Aorta (tissue), 5 donors: Measurements from ENCODE around the gene NUCKS1. TPM values are rescaled to one million over a fixed set of nuclear protein-coding genes. Genes with fewer than 3 reads are reported as not detected.

Experiments
- ATAC-seq: fragments of 200-7000 bp; cut with Tn5 transposase; one replicate; pipeline ENCODE4 v1.9.1; 2022; ENCODE audit warnings: moderate library complexity; ENCODE audit not compliant: low FRiP score
- DNase-seq, 2 donors: peaks; one replicate each; pipeline ENCODE4 v3.0.0-alpha.2; 2020
- H3K27ac ChIP-seq, 2 donors: one replicate each; pipeline ENCODE4 v1.5.1; 2013; ENCODE audit warnings: low read length in 2 of 2, mild to moderate bottlenecking in 2 of 2, moderate library complexity in 2 of 2, control low read depth in 1 of 2, inconsistent platforms in 1 of 2, low read depth in 1 of 2
- H3K27me3 ChIP-seq, 2 donors: one replicate each; pipeline ENCODE4 v1.6.1; 2013; ENCODE audit warnings: control low read depth in 1 of 2, low read length in 1 of 2, mild to moderate bottlenecking in 1 of 2, moderate library complexity in 1 of 2; ENCODE audit not compliant: insufficient read depth in 2 of 2, control insufficient read depth in 1 of 2
- H3K36me3 ChIP-seq, 2 donors: one replicate each; pipeline ENCODE4 v1.6.1; 2013; ENCODE audit warnings: control low read depth in 1 of 2, low read length in 1 of 2, mild to moderate bottlenecking in 1 of 2; ENCODE audit not compliant: insufficient read depth in 2 of 2, control insufficient read depth in 1 of 2
- H3K4me1 ChIP-seq, 2 donors: one replicate each; pipeline ENCODE4 v1.6.1; 2013; ENCODE audit warnings: low read length in 2 of 2, control low read depth in 1 of 2, mild to moderate bottlenecking in 1 of 2, moderate library complexity in 1 of 2; ENCODE audit not compliant: insufficient read depth in 2 of 2, control insufficient read depth in 1 of 2
- H3K4me3 ChIP-seq, 2 donors: one replicate each; pipeline ENCODE4 v1.5.1; 2013; ENCODE audit warnings: low read length in 2 of 2, control low read depth in 1 of 2, mild to moderate bottlenecking in 1 of 2
- H3K9me3 ChIP-seq: one replicate; pipeline ENCODE4 v1.6.1; 2013; ENCODE audit warnings: mild to moderate bottlenecking, low read length; ENCODE audit not compliant: control insufficient read depth
- WGBS, 2 donors: extraction: QIAGEN DNeasy Blood & Tissue Kit; methylation state at CpG; one replicate each; pipeline ENCODE4 v1.1.7; 2013; 5-methylcytosine and 5-hydroxymethylcytosine counted together
- intact Hi-C, 2 donors: fragments of 100-400 bp; cut with DNase I; formaldehyde crosslinking; loops; one replicate each; pipeline versions ENCODE4 v1.14.2 to v1.15.0; 2022
- polyA plus RNA-seq, 2 donors: library from polyadenylated mRNA; stranded (reverse); fragments of 200-250 nt; gene quantifications; one replicate each; pipeline ENCODE4 v1.2.3, GENCODE V29; 2013
- total RNA-seq, 2 donors: library from RNA; stranded (reverse); fragmentation: NEBNext Ultra II Directional; extraction: Animal tissue kit (Norgen Biotek cat#: 25700); gene quantifications; one replicate each; pipeline ENCODE4 v1.2.1, GENCODE V29; 2021
- donor health status: healthy with polysubstance abuse.
- donor health status: Bipolar disorder and iron deficiency.
- donor health status: DM: no; HTN: no; CAD: no.
- donor health status: DM: no; HTN: no; CAD: no.
- donor health status: DM: yes; HTN: yes; CAD: no.

NUCKS1 gene
- total and polyA plus RNA-seq, 4 donors = 47.1 to 158 (median 96.2) TPM

DNA sequence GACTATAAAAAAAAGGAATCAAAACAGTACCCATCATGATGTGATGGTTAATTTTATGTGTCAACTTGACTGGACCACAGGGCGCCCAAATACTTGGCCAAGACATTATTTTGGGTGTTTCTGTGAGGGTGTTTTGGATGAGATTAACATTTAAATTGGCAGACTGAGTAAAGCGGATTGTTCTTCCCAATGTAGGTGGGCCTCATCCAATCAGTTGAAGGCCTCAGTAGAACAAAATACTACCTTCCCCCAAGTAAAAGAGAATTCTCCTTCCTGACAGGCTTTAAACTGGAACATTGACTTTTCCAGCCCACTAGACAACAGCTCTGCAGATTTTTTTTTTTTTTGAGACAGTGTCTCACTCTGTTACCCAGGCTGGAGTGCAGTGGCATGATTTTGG, 14.6 kb upstream of the NUCKS1 start:
- Histone ChIP-seq H3K4me3 (no peak overlapping the region), H3K36me3 (no peaks in the 10 kb centered on the region), H3K4me1 (no peaks in the 10 kb centered on the region), H3K9me3 (no peaks in the 10 kb centered on the region), H3K27ac (no peak overlapping the region), H3K27me3 (no peaks in the 10 kb centered on the region)
- intact Hi-C loops = no loop called here
- WGBS, 2 donors = 60 to 73% methylated on average over 2 of the region's 2 CpGs
- ATAC-seq = no peak
- no peak for DNase-seq

DNA sequence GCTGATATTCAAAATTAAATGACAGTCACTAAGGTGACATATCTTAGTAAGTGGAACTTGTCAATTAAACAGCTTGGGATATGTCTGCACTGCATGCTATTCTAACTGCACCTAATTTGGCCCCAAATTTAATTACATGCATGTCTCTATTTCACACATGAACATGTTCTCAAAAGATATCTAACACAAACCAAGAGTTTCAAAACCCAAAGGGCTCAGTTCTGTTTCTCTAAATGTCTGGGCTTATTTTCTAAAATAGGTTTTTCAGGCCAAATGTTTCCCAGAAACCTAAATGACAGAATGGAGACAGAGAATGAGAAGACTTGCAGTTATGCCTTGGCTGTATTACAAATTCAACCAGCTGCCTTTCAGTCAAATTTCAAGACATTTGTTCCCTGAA, 14.0 kb upstream of the NUCKS1 start:
- DNase-seq (no peak), ATAC-seq (no peak)
- intact Hi-C loops = no loop called here
- no peaks in the 10 kb centered on the region for H3K4me1 ChIP-seq
- no peaks in the 10 kb centered on the region for H3K27me3 ChIP-seq
- no peak overlapping the region for H3K27ac ChIP-seq
- no peak overlapping the region for H3K4me3 ChIP-seq
- no peaks in the 10 kb centered on the region for H3K36me3 ChIP-seq
- H3K9me3 ChIP-seq = no peaks in the 10 kb centered on the region

DNA sequence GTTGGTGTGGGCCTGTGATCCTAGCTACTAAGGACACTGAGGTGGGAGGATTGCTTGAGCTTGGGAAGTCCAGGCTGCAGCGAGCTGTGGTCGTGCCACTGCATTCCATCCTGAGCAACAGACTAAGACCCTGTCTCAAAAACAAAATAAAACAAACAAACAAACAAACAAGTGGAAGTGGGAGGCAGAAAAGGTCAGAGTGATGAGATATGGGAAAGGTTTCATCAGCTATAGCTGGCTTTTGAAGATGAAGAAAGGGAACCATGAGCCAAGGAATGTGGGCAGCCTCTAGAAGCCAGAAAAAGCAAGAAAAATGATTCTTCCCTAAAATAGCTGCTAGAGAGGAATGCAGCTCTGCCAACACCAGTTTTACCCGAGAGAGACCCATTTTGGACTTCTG, 10.6 kb upstream of the NUCKS1 start:
- Histone ChIP-seq H3K27ac (no peak overlapping the region), H3K9me3 (no peaks in the 10 kb centered on the region), H3K4me1 (no peaks in the 10 kb centered on the region), H3K27me3 (no peaks in the 10 kb centered on the region), H3K4me3 (no peak overlapping the region), H3K36me3 (no peaks in the 10 kb centered on the region)
- ATAC-seq (no peak), DNase-seq (no peak)
- intact Hi-C loops = no loop called here
- WGBS, 2 donors = 56% methylated on average over 3 of the region's 3 CpGs

DNA sequence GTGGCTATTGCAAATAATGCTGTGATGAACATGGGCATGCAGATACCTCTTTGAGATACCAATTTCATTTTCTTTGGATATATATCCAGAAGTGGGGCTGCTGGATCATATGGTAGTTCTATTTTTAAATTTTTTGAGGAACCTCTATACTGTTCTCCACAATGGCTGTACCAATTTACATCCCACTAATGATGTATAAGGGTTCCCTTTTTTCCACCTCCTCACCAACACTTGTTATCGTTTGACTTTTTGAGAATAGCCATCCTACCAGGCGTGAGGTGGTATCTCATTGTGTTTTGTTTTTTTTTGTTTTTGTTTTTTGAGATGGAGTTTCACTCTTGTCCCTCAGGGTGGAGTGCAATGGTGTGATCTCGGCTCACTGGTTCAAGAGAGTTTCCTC, 6.6 kb upstream of the NUCKS1 start:
- WGBS, 2 donors = 96 to 98% methylated on average over 3 of the region's 3 CpGs
- no peaks in the 10 kb centered on the region for H3K36me3 ChIP-seq
- no peak overlapping the region for H3K27ac ChIP-seq
- ATAC-seq (no peak), DNase-seq (no peak)
- no peaks in the 10 kb centered on the region for H3K9me3 ChIP-seq
- intact Hi-C loops = no loop called here
- no peaks in the 10 kb centered on the region for H3K27me3 ChIP-seq
- no peak overlapping the region for H3K4me3 ChIP-seq
- no peaks in the 10 kb centered on the region for H3K4me1 ChIP-seq

DNA sequence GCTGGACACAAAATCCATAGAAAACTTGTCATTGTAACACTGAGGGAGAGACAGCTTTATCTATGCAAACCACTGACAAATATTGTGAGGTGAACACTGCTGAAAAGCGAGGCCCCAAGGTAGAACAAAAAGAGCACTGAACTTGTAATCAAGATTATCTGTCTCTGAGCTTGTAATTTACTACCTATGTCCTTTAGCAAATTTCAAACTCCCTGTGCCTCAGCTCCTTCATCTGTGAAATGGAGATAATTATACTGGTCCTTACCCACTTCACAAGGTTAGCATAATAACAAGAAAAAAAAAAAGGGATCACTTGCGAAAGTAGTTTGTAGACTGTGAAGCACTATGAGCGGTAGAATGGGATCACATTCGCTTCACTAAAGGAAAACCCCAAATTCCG, 4.9 kb upstream of the NUCKS1 start:
- ATAC-seq = no peak
- H3K4me3 ChIP-seq = no peak overlapping the region
- H3K27me3 ChIP-seq = no peaks in the 10 kb centered on the region
- intact Hi-C loops = no loop called here
- H3K4me1 ChIP-seq = no peaks in the 10 kb centered on the region
- no peaks in the 10 kb centered on the region for H3K36me3 ChIP-seq
- DNase-seq = no peak
- 73 to 81% methylated on average over 5 of the region's 5 CpGs for WGBS, 2 donors
- H3K27ac ChIP-seq = no peak overlapping the region
- H3K9me3 ChIP-seq = no peaks in the 10 kb centered on the region

DNA sequence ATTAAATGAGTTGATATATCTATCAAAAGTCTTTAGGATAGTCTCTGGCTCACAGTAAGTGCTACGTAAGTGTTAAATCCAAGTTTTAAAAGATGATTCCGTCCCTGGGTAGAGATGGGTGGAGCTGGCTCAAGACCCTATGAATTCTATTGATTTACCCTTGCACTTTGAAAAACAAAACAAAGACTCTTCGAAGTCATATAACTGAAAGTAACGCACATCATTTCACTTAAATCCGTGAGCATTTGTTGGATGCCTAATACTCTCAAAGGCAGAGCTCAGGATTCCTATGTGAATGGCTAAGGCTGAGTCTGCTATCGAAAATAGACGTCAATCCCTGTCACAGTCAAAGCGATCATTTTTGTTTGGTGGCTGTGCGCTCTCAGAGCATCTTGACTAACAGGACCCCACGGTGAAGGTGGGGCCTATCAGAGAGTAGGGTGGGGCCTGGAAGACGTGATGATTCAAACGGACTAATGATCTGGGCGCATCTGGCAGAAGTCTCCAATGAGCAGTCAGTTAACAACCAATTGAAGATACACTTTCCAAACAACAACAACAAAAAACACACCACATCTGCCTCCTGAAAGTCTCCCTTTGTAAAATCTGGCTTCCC, 1.2 kb upstream of the NUCKS1 start:
- Histone ChIP-seq H3K36me3 (no peaks in the 10 kb centered on the region), H3K4me3 (no peak overlapping the region), H3K4me1 (peaks cover 0 to 4% of the 10 kb centered on the region in 2 donors), H3K27me3 (no peaks in the 10 kb centered on the region), H3K27ac (no peak overlapping the region), H3K9me3 (no peaks in the 10 kb centered on the region)
- ATAC-seq (no peak), DNase-seq (no peak)
- WGBS, 2 donors = 75 to 80% methylated on average over 13 of the region's 13 CpGs
- intact Hi-C loops = no loop called here

DNA sequence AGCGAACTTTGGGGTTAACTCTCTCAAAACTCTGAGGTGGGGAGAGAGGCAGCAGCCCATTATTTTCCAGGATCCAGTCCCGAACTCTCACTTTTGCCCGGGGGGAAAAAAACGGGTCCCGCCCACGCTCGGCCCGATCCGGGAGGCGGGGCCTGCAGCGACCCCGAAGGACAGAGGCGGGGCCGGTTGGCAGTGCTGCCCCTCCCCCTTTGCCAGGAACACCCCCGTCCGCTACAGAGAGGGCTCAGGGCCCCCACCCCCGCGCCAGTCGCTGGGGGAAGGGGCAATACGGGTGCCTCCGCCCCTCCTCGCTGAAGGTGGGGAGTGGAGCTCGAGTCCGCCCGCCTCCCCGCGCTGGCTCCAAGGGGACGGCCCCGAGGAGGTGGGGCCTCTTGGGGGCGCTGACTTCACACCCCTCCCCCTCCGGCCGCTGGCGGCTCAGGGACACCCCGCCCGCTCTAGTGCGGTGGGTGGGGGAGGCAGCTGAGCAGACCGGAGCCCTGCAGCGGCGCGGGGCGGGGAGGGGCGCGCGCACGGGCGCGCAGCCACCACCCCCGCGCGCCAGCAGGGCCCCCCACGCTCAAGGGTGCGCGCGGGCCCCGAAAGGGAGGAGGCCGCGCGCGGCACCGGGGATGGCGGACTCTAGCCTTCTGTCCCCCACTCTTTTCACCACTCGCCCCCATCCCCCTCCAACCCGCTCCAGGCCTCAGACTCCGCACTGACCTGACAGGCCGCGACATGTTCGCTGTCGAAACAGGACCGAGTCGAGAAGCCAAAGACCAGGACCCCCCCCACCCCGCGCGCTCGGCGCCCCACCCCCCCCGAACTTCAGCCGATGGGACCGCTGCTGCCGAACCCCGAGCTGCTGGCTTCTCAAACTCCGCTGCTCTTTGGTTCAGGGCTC, 496 bp downstream of the NUCKS1 start:
- peak; percentile 94 for ATAC-seq
- 1% methylated on average over 45 to 81 of the region's 81 CpGs for WGBS, 2 donors
- DNase-seq = peak; percentile 97
- H3K4me3 ChIP-seq = peak overlapping the region; percentile 96 to 98
- no peaks in the 10 kb centered on the region for H3K9me3 ChIP-seq
- H3K36me3 ChIP-seq = no peaks in the 10 kb centered on the region
- intact Hi-C loops = loop anchor here in 1 of 2 donors (1.0 to 5.0 kb wide), 2 partner anchors 26 to 63 kb away; partner anchors contain the start of genes RAB29 and SLC41A1
- peak overlapping the region; percentile 74 to 81 for H3K27ac ChIP-seq
- H3K27me3 ChIP-seq = no peaks in the 10 kb centered on the region
- peaks cover 0 to 4% of the 10 kb centered on the region in 2 donors for H3K4me1 ChIP-seq

DNA sequence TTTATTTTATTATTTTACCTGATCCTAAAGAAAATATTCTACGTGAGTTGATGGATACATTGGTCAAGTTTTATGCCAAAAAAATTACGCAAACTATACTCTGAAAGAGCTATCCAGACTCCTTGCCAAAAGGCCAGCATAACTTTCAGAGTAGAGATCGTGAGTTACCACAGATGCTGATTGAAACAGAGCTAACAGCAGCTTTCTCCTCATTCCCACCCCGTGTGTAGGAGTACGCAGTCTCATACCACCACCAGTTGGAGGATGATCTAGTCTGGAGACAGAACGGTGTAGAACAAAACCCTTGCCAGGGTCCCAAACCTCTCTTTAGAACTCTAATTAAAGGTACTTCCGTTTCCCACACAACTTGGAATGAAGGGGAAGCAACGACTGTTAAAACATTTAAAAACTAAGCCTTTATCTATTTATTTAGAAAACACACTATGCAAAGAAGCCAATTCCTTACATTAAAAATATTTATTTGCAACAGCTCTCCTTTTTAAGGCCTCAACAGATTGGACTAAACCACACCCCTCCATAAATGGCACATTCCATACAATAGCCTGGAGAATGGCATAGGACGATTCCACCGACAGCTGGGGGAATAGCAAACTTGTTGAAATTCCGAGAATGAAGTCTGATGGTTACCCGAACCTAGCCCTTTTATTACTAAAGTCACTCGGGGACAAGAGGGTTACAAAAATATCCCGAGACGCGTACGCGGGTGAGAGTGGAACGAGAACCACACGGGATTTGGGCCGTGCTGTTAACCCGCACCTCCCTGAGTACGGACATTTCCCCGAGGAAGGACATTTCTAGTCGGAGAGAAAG, 1.4 kb downstream of the NUCKS1 start:
- peaks cover 0 to 4% of the 10 kb centered on the region in 2 donors for H3K4me1 ChIP-seq
- H3K36me3 ChIP-seq = no peaks in the 10 kb centered on the region
- peak overlapping the region; percentile 96 to 98 for H3K4me3 ChIP-seq
- DNase-seq = no peak
- ATAC-seq = peak; percentile 69
- H3K27ac ChIP-seq = peak overlapping the region in 1 of 2 donors; percentile 86
- no peaks in the 10 kb centered on the region for H3K27me3 ChIP-seq
- intact Hi-C loops = loop anchor here in 1 of 2 donors (5.0 kb wide), 1 partner anchor 64 kb away; the partner anchor contains the start of gene SLC41A1
- 0 to 1% methylated on average over 25 of the region's 25 CpGs for WGBS, 2 donors
- H3K9me3 ChIP-seq = no peaks in the 10 kb centered on the region
